Endometrium (tissue), 2 donors: ENCODE data around the gene PAXX.
"Not testable (repeated sequence)": the region's sequence is repeated elsewhere in the genome, so short reads cannot be mapped to it uniquely, and the experiment has no call there.

ENCODE experiments used
- FAIRE-seq: peaks from 2 replicates; lab custom pipeline; 2012; peaks lifted over from hg19 to GRCh38; lab: Jason Lieb, UNC
- donor health status: control.
- donor health status: control.

PAXX gene

GRCh38 chr9:136983167-136983566 is 9.1 kb upstream of the PAXX start:
- FAIRE-seq: no peak

GRCh38 chr9:136983656-136984314 is 8.4 kb upstream of the PAXX start:
- no peak for FAIRE-seq

- FAIRE-seq: no peak
Observed at GRCh38 chr9:136984464-136985026, 7.7 kb upstream of the PAXX start.

- FAIRE-seq: no peak
Observed at GRCh38 chr9:136985027-136985602, 7.1 kb upstream of the PAXX start.

- FAIRE-seq: no peak
Observed at GRCh38 chr9:136985853-136986252, 6.4 kb upstream of the PAXX start.

GRCh38 chr9:136988872-136989271 is 3.4 kb upstream of the PAXX start:
- no peak for FAIRE-seq

GRCh38 chr9:136990242-136990911 is 1.8 kb upstream of the PAXX start:
- no peak for FAIRE-seq

- FAIRE-seq: no peak
Observed at GRCh38 chr9:136992819-136993369, 672 bp downstream of the PAXX start.

GRCh38 chr9:136994180-136994887 is 2.1 kb downstream of the PAXX start:
- FAIRE-seq: no peak

GRCh38 chr9:136994888-136995230 is 2.6 kb downstream of the PAXX start:
- FAIRE-seq: no peak

GRCh38 chr9:136995362-136995761 is 3.1 kb downstream of the PAXX start:
- no peak for FAIRE-seq

GRCh38 chr9:136995772-136996311 is 3.6 kb downstream of the PAXX start:
- FAIRE-seq: no peak

GRCh38 chr9:136996361-136997292 is 4.4 kb downstream of the PAXX start, which contains the start of gene CLIC3:
Gene CLIC3, minus strand, starts transcription at chr9:136996568. Its CDS starts 25 bp downstream, at chr9:136996543.
- FAIRE-seq: no peak

- no peak for FAIRE-seq
Observed at GRCh38 chr9:136997371-136997770, 5.1 kb downstream of the PAXX start.

- no peak for FAIRE-seq
Observed at GRCh38 chr9:136997830-136998234, 5.6 kb downstream of the PAXX start.

GRCh38 chr9:137000177-137000930 is 8.1 kb downstream of the PAXX start:
- FAIRE-seq: no peak

GRCh38 chr9:137001857-137002645 is 9.8 kb downstream of the PAXX start:
- no peak for FAIRE-seq

- FAIRE-seq: no peak
Observed at GRCh38 chr9:137002646-137003041, 10.4 kb downstream of the PAXX start.

GRCh38 chr9:137004285-137004684 is 12.1 kb downstream of the PAXX start:
- not testable (repeated sequence) for FAIRE-seq
